HCT116 (cell line): ENCODE data around the gene HS6ST1. TPM values are rescaled to one million over a fixed set of nuclear protein-coding genes. Genes with fewer than 3 reads are reported as not detected.

ENCODE experiments used
- ATAC-seq: fragments of 200-7000 bp; cut with Tn5 transposase; 2 replicates; pipeline ENCODE4 v1.9.1; 2020; ENCODE audit warnings: mild to moderate bottlenecking, moderate library complexity
- BruUV-seq: library from RNA; stranded (reverse); fragments of 400-500 nt; replicated peaks from 2 replicates; lab custom pipeline; 2021; lab: Mats Ljungman, UMichigan
- CTCF ChIA-PET: fragments of 300-600 bp; sonication (Branson Sonifier 250); formaldehyde crosslinking; loops from one replicate; lab custom pipeline; 2021; ENCODE audit warnings: antibody characterized with exemption; lab: Charles Lee
- POLR2A ChIA-PET: fragments of 300-600, 350-600 bp; sonication (Branson Sonifier 250); formaldehyde crosslinking; loops from one replicate; lab custom pipeline; 2021; ENCODE audit warnings: antibody characterized with exemption; lab: Charles Lee
- RAD21 ChIA-PET, 2 experiments: fragments of 300-600 bp; sonication (Branson Sonifier 250); formaldehyde crosslinking; loops; one replicate each; lab custom pipeline; 2023; ENCODE audit warnings: low total read pairs in 2 of 2; ENCODE audit not compliant: uncharacterized antibody in 2 of 2, unreplicated experiment in 2 of 2, low non-redundant PET in 1 of 2; lab: Charles Lee
- DNase-seq: peaks from one replicate; pipeline ENCODE4 v3.0.0-alpha.2; 2010; ENCODE audit warnings: low read depth, low spot score
- H2AFZ ChIP-seq: fragments of 200-600 bp; shearing (Covaris generic), sonication (generic); 2 replicates; pipeline ENCODE4 v1.6.1; 2017; ENCODE audit warnings: low read depth, mixed run types, mixed read lengths, antibody characterized with exemption, low read length; ENCODE audit not compliant: poor library complexity, severe bottlenecking
- H3K27ac ChIP-seq: 2 replicates; pipeline ENCODE4 v1.5.1; 2012; ENCODE audit warnings: low read depth, low read length
- H3K27me3 ChIP-seq: fragments of 200-600 bp; sonication (generic); 2 replicates; pipeline ENCODE4 v1.6.1; 2016; ENCODE audit warnings: mixed run types, low read length, mixed read lengths; ENCODE audit not compliant: insufficient read depth
- H3K36me3 ChIP-seq, 2 experiments: fragments of 200-500 bp in 1 of 2; fragments of 200-600 bp in 1 of 2; sonication (Bioruptor generic) in 1 of 2; sonication (generic) in 1 of 2; 2 replicates each; pipeline versions ENCODE4 v1.5.1 to v1.6.1; 2014 to 2016; ENCODE audit warnings: low read length in 2 of 2, inconsistent platforms in 1 of 2, mixed read lengths in 1 of 2, mixed run types in 1 of 2; ENCODE audit not compliant: insufficient read depth in 2 of 2, control insufficient read depth in 1 of 2
- H3K4me1 ChIP-seq, 2 experiments: fragments of 200-600 bp in 1 of 2; sonication (generic) in 1 of 2; 2 replicates each; pipeline versions ENCODE4 v1.5.1 to v1.6.1; 2012 to 2017; ENCODE audit warnings: low read length in 2 of 2, inconsistent platforms in 1 of 2, mild to moderate bottlenecking in 1 of 2, mixed read lengths in 1 of 2, mixed run types in 1 of 2, moderate library complexity in 1 of 2; ENCODE audit not compliant: insufficient read depth in 2 of 2, control insufficient read depth in 1 of 2
- H3K4me2 ChIP-seq: fragments of 200-600 bp; sonication (generic); 2 replicates; pipeline ENCODE4 v1.6.1; 2017; ENCODE audit warnings: mixed run types, low read length, mixed read lengths
- H3K4me3 ChIP-seq, 2 experiments: fragments of 200-600 bp in 1 of 2; sonication (generic) in 1 of 2; replicated peaks in 1 of 2; 2 replicates each; pipeline ENCODE4 v1.5.1; 2011 to 2016; ENCODE audit warnings: low read length in 2 of 2, control low read depth in 1 of 2, low read depth in 1 of 2, mild to moderate bottlenecking in 1 of 2, mixed read lengths in 1 of 2, mixed run types in 1 of 2
- H3K79me2 ChIP-seq: fragments of 200-600 bp; sonication (generic); 2 replicates; pipeline ENCODE4 v1.6.1; 2017; ENCODE audit warnings: mild to moderate bottlenecking, mixed run types, low read length, moderate library complexity, mixed read lengths; ENCODE audit not compliant: insufficient read depth
- H3K9ac ChIP-seq: fragments of 200-600 bp; sonication (generic); 2 replicates; pipeline ENCODE4 v1.6.1; 2016; ENCODE audit warnings: low read length, mixed read lengths
- H3K9me2 ChIP-seq: fragments of 200-600 bp; sonication (generic), shearing (Covaris generic); 2 replicates; pipeline ENCODE4 v1.6.1; 2017; ENCODE audit warnings: mixed run types, mild to moderate bottlenecking, moderate library complexity; ENCODE audit not compliant: insufficient read depth
- H3K9me3 ChIP-seq, 2 experiments: fragments of 200-500 bp in 1 of 2; fragments of 200-600 bp in 1 of 2; sonication (Bioruptor generic) in 1 of 2; sonication (generic) in 1 of 2; 2 replicates each; pipeline ENCODE4 v1.6.1; 2014 to 2017; ENCODE audit warnings: low read length in 2 of 2, mixed read lengths in 2 of 2, inconsistent platforms in 1 of 2, low read depth in 1 of 2, mild to moderate bottlenecking in 1 of 2, mixed run types in 1 of 2, moderate library complexity in 1 of 2; ENCODE audit not compliant: control insufficient read depth in 1 of 2, insufficient read depth in 1 of 2
- H4K20me1 ChIP-seq: fragments of 200-600 bp; sonication (generic), shearing (Covaris generic); 2 replicates; pipeline ENCODE4 v1.6.1; 2017; ENCODE audit warnings: mixed run types, mild to moderate bottlenecking, moderate library complexity; ENCODE audit not compliant: insufficient read depth
- EGR1 ChIP-seq: IDR thresholded peaks from 2 replicates; pipeline ENCODE4 v1.6.1; 2012; ENCODE audit warnings: low read depth
- ELF1 ChIP-seq: IDR thresholded peaks from 2 replicates; pipeline ENCODE4 v1.6.1; 2012; ENCODE audit warnings: low read depth, borderline replicate concordance
- EZH2 ChIP-seq: fragments of 200-600 bp; sonication (generic); IDR thresholded peaks from 2 replicates; pipeline ENCODE4 v1.6.1; 2017; ENCODE audit warnings: antibody characterized with exemption, mixed run types
- JUND ChIP-seq: IDR thresholded peaks from 2 replicates; pipeline ENCODE4 v1.6.1; 2012
- POLR2AphosphoS5 ChIP-seq: IDR thresholded peaks from 2 replicates; pipeline ENCODE4 v1.6.1; 2011; ENCODE audit warnings: mild to moderate bottlenecking, low read depth, low read length, moderate library complexity
- RAD21 ChIP-seq: IDR thresholded peaks from 2 replicates; pipeline ENCODE4 v1.6.1; 2012; ENCODE audit warnings: low read depth, mild to moderate bottlenecking
- SP1 ChIP-seq: IDR thresholded peaks from 2 replicates; pipeline ENCODE4 v1.6.1; 2012; ENCODE audit warnings: low read depth
- TCF7L2 ChIP-seq: IDR thresholded peaks from 2 replicates; pipeline ENCODE4 v1.7.0; 2011; ENCODE audit warnings: borderline replicate concordance, inconsistent platforms; ENCODE audit not compliant: insufficient read depth, insufficient read length; ENCODE audit errors: extremely low read depth
- intact Hi-C: fragments of 100-400 bp; cut with micrococcal nuclease; formaldehyde crosslinking; loops from 2 replicates; pipeline ENCODE4 v1.10.0; 2022
- total RNA-seq: library from RNA; stranded (reverse); gene quantifications from one replicate; pipeline ENCODE4 v1.2.1, GENCODE V29; 2021; ENCODE audit not compliant: unreplicated experiment
- TF ChIP-seq, protein P1 (sequence below): IDR thresholded peaks from 2 replicates; pipeline ENCODE4 v1.6.1; 2012
- TF ChIP-seq, protein P2 (sequence below): IDR thresholded peaks from 2 replicates; pipeline ENCODE4 v1.6.1; 2011; ENCODE audit warnings: mild to moderate bottlenecking, low read length, moderate library complexity; ENCODE audit not compliant: insufficient replicate concordance; ENCODE audit errors: extremely low read depth
- TF ChIP-seq, protein P3 (sequence below): IDR thresholded peaks from 2 replicates; pipeline ENCODE4 v1.6.1; 2012

HS6ST1 gene
- total RNA-seq, 1 experiment from 2014 or later = 35.0 TPM

- Histone ChIP-seq H2AFZ (no peak overlapping the region), H3K27ac (no peak overlapping the region), H3K4me2 (no peak overlapping the region), H3K36me3 (peaks cover under 1 to 3% of the 10 kb centered on the region in 2 experiments; a peak in 2 of 4 replicates), H3K27me3 (no peaks in the 10 kb centered on the region), H3K9me2 (no peaks in the 10 kb centered on the region), H3K9ac (no peak overlapping the region), H4K20me1 (no peaks in the 10 kb centered on the region), H3K4me3 (no peak overlapping the region), H3K79me2 (no peaks in the 10 kb centered on the region), H3K9me3 (peaks cover 7 to 9% of the 10 kb centered on the region in 2 experiments; a peak in 2 of 4 replicates), H3K4me1 (no peaks in the 10 kb centered on the region)
- DNase-seq (no peak), ATAC-seq (no peak)
- RAD21 ChIA-PET = no interaction called here
- CTCF ChIA-PET = no interaction called here
- POLR2A ChIA-PET = no interaction called here
- no TSS peak for BruUV-seq
- intact Hi-C loops = no loop called here
- no peak for TF ChIP-seq EGR1
- TF ChIP-seq, protein P1, sequence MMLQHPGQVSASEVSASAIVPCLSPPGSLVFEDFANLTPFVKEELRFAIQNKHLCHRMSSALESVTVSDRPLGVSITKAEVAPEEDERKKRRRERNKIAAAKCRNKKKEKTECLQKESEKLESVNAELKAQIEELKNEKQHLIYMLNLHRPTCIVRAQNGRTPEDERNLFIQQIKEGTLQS = no peak
- TF ChIP-seq EZH2 = no peak
- TF ChIP-seq SP1 = no peak
- no peak for TF ChIP-seq TCF7L2
- TF ChIP-seq RAD21 = no peak
- TF ChIP-seq, protein P2, sequence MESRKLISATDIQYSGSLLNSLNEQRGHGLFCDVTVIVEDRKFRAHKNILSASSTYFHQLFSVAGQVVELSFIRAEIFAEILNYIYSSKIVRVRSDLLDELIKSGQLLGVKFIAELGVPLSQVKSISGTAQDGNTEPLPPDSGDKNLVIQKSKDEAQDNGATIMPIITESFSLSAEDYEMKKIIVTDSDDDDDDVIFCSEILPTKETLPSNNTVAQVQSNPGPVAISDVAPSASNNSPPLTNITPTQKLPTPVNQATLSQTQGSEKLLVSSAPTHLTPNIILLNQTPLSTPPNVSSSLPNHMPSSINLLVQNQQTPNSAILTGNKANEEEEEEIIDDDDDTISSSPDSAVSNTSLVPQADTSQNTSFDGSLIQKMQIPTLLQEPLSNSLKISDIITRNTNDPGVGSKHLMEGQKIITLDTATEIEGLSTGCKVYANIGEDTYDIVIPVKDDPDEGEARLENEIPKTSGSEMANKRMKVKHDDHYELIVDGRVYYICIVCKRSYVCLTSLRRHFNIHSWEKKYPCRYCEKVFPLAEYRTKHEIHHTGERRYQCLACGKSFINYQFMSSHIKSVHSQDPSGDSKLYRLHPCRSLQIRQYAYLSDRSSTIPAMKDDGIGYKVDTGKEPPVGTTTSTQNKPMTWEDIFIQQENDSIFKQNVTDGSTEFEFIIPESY = no peak
- no peak for TF ChIP-seq POLR2AphosphoS5
- TF ChIP-seq JUND = no peak
- no peak for TF ChIP-seq ELF1
- TF ChIP-seq, protein P3, sequence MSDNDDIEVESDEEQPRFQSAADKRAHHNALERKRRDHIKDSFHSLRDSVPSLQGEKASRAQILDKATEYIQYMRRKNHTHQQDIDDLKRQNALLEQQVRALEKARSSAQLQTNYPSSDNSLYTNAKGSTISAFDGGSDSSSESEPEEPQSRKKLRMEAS = no peak
Measured at GRCh38 chr2:128269990-128270671, 48.5 kb downstream of the HS6ST1 start.
